HG02840 (cell line): ENCODE results near the gene SLC38A2.

Experiments used
- ATAC-seq: cut with Tn5 transposase; IDR thresholded peaks from one replicate; pipeline ENCODE4 v1.9.1; 2021; ENCODE audit warnings: mild to moderate bottlenecking, moderate library complexity, moderate number of reproducible peaks; ENCODE audit not compliant: unreplicated experiment, low FRiP score

Gene SLC38A2

GRCh38 chr12:46363582-46364299 is 8.8 kb downstream of the SLC38A2 start:
- no peak for ATAC-seq

DNA sequence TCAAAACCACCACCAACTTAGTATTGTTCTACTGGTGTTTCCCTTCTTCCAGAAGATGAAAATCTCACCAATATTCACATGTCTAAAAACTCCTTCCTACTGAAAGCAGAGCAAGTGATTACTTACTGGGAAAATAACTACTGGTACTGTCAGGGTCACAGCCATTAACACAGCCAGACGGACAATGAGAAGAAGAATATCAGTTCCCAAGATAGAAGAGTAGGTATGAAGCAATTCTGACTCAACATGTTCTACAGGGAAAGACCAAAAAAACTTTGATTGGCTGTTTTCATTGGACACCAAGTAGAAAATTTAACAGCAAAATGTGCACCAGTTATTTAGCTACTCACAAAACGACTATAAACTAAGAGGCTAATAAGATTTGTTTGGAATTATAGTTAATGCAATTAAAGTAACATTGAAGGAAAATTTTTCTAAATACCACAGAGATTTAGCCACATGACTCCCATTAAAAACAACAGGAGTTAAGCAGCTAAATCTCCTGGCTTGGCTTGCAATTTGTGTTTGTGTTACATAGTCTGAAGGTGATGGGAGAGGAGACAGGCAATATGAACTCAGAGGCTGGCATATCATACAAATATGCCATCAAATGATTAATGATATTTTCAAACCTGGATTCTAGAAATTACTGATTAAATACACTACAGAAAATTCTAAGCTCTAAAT is 9.5 kb downstream of the SLC38A2 start:
- ATAC-seq, result no peak

- ATAC-seq, result no peak
Measured at GRCh38 chr12:46361667-46362034, 10.9 kb downstream of the SLC38A2 start.

GRCh38 chr12:46360908-46361666 is 11.5 kb downstream of the SLC38A2 start:
- ATAC-seq, result no peak

- ATAC-seq, result no peak
Measured at GRCh38 chr12:46360370-46360769, 12.2 kb downstream of the SLC38A2 start.

DNA sequence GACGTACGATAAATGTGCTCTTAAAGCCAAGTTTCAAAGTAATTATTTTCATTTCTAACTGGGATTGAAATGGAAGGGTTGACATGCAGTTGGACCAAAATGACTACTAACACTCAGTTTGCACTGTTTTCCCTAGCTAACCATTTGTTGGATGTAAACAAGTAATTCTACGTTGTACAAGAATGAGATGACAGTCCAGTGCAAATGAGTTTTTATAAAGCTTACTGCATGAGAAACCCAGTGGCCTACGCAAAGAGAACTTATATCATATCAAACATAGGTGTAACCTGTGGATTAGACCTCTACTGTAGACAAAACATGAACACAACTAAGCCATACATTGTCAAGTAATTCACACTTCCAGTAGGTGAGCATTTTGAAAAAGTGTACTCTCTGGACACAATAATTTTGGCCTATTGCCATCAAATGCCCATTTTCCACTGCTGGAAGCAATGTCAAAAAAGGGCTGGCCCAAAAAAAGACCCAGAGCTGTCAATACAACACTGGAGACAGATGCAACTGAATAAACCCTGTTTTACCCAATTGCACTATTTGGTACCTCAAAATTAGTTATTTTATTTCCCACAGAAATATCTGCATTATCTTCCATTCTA is 12.8 kb downstream of the SLC38A2 start:
- no peak for ATAC-seq

- ATAC-seq, result no peak
Measured at GRCh38 chr12:46358791-46359666, 13.5 kb downstream of the SLC38A2 start.

DNA sequence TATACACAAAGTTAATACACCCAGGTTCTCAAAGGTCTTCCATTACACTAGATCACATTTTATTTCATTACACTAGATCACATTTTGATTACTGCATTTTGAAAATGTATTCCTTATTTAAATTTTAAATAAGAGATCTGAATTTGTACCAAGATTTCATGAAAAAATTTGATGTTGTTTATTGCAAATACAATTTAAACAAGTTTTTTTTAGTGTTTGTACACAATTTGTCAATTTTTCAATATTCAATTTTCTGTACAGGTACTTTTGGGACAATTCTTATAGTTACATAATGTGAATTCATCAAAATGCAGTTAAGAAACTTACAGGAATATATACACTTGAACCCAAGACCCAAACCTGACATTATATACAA is 14.3 kb downstream of the SLC38A2 start:
- ATAC-seq, result no peak

GRCh38 chr12:46357438-46358324 is 14.9 kb downstream of the SLC38A2 start:
- no peak for ATAC-seq

DNA sequence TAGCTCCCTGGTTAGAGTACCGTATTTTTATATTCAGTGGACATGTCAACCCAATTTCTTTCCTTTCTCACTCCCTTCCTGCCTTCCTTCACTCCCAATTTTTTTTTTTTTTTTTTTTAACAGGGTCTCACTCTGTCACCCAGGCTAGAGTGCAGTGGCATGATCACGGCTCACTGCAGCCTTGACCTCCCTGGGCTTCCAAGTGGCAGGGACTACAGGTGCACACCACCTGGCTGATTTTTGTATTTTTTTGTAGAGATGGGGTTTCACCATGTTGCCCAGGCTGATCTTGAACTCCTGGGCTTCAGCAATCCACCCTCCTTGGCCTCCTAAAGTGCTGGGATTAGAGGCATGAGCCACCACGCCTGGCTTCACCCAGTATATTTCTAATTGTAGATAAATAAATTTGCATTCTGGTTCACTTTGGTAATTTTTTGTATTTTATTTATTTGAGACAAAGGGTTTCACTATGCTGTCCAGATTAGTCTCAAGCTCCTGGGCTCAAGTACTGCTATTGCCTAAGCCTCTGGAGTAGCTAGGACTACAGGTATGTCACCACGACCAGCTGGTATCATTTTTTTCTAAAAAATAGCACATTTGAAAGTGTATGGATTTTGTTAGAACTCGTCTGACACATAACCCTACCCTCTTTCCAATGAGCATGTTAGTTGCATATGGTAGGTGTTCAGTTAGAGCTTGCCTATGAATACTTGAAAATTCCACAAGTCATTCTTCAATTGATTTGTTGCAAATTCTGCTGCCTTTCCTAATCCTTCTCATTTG is 15.7 kb downstream of the SLC38A2 start:
- ATAC-seq, result no peak

DNA sequence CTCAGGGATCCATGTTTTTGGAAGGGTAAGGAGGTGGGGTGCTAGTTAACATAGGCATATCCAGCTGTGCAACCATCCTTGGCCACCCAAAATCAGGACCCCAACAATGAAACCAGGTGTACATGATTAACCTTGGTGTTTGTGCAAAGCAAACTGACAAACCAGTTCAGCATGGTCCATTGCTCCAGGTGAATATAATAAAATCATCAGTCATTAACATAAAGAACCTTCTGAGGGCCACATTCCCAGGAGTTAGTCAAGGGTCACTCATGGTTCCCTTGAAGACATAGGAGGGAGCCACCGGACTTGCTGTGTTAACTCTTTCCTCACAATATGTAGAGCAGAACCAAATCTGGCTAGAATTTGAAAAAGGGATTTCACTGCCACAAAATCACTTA is 17.8 kb downstream of the SLC38A2 start:
- ATAC-seq, result no peak

DNA sequence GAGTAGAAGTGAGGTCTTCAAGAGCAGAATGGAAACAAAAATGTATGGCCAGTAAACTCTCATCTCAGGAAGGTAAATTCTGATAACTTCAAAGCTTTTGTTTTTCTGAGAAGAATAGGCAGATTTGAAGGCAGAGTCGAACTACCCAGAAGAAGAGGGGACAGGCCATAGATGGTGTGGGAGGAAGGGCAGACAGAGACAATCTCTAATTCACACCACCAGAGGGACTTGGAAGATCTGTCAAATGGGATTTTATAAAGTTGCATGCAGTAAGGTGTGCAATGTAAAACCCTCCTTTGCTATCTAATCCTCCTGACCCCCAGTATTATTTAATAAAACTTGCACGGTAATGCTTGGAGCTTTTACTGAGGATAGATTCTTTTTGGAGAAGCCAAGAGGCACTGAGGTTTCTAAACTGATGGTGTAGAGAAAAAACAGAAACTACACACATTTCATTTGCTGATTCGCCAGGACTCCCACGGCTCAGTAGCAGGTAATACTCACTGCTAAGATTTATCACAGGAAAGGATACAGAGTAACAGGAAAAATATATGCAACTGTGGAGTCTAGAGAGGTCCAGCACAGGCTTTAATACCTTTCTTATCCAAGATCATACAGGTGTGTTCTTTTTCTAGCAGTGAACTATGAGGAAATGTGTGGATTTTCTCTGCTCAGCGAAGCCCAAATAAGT is 18.3 kb downstream of the SLC38A2 start:
- ATAC-seq, result no peak

DNA sequence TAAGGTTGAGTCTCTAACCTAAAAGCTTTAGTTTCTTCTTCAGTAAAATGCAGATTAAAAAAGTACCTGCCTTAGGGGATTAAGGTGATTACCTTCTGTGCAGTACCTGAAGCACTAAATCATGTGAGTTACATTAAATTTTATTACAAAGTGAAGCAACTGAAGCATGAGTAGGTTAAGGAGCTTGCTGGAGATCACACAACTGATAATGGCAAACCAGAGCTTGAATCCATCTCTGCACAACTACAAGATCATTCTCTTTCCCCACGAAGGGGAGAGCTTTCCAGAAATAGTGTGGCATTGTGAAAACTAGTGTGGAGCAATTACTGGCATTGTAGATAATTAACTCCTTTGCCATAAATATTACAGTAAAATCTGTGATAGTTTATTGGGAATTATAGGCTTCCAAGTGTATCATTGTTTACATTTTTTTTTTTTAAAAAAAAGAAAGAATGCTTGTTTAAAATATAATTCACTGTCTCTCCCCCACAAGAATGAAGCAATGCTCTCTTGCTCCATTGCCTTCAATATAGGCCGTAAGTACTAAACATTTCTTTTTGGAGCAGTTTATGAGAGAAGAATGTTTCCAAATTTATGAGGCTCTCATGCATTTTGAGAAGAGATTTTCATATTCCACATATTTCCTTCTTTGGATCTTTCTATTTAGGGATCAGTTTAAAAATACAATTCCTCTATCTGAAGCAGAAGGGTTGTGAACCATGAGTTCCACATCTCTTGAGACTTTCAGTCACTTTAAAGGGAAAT is 20.5 kb downstream of the SLC38A2 start:
- no peak for ATAC-seq

DNA sequence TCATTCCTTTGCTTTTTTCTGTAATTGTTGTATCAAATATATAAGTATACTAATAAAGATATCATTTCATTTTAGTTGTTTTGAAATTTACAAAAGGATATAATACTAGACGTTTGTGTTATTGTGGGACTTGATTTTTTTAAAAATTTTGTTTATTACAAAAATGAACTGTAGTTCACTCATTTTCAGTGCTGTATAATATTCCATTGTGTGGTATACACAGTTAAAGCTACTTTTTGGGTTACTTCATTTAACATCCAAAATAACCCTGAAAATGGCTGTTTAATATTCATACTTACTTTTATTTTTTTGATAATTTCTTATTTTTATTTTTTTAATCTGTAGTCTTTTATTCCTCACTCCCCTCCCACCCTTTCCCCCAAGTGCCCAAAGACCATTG is 21.4 kb downstream of the SLC38A2 start:
- no peak for ATAC-seq

DNA sequence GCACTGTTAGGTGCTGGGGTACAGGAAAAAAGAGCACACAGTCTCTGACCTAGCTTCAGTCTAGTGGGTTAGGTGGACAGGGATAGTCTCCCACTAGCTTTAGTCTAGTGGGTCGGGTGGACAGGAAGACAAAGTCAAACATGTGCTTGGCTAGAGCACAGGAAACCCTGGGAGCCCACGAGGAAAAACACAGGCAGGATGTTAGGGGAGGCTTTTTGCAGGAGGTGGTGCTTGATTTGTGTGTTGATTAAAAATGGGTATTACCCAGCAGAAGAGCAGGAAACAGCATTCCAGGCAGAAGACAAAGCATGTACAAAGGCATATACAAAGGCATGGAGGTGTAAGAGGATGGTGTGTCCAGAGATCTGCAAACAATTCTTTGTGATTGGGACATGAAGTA is 23.3 kb downstream of the SLC38A2 start:
- ATAC-seq, result no peak

DNA sequence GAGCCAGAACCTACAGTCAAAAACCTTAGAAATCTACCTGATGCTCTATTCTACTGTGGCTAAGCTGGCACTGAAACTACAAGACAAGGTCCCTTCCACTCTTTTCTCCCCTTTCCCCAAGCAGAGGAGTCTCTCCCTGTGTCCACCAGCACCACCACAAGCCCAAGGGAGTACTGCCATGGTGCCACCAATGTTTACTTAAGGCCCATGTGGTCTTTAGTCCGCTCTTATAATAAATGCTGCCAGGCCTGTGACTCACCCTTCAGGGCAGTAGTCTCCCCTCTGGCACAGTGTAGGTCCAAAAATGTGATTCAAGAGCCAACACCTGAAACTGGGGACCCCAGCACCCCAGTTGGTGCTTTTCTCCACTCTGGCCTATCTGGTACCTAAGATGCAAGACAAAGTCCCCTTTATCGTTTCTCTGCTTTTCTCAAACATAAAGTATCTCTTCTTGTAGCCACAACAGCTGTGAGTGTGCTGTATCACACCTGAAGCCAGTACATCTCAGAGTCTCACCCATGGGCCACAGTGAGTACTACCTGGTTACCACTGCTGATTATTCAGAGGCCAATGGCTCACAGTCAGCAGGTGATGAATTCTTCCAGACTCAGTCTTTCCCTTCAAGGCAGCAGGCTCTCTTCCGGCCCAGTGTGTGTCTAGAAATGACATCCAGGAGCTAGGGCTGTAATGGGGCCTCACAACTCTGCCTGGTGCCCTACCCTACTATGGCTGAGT is 29.3 kb downstream of the SLC38A2 start:
- no peak for ATAC-seq
